Hematopoietic multipotent progenitor cell treated with erythropoietin and hydrocortisone succinate and interleukin-3 and kit ligand, for 15 days (in vitro differentiated cells): ENCODE measurements around the gene RNF225.
"Not testable (repeated sequence)": the region's sequence is repeated elsewhere in the genome, so short reads cannot be mapped to it uniquely, and the experiment has no call there.

Experiments used
- DNase-seq: peaks from one replicate; pipeline ENCODE4 v3.0.0-alpha.2; 2015; ENCODE audit warnings: low spot score

The RNF225 gene

DNA sequence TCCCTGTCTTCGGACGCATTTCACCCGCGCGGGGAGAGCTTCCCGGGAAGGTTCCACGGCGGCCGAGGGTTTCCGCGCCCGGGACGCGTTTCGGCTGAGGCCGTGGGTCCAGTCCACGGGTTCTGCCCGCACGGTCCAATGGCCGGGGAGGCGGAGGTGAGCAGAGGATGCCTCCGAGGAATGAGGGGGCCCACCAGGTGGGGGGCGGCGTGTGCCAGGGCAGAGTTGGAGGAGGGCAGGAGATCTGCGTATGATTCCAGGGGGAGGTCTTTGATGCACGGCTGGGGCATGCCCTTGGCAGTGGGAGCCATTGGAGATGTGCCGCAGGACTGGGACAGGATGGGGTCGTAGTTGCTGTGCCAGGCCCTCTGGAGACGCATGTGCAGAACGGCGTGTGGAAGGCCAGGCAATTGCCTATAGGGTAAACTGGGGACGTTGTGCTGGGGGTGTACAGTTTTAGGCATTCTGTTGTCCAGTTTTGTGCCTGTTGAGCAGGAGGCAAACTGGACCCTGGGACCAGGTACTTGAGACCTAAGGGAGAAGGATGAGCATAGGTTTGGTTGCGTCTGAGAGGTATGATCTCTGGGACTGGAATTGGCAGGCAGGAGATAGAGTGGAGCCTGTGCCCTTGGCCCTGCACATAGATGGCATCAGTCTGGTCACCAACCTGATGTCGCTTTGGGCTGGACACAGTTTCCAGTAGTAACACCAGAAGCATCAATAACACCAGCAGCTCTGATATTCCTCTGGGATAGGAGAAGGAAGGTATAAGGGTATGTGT, 13.7 kb downstream of the RNF225 start:
- DNase-seq = no peak

DNA sequence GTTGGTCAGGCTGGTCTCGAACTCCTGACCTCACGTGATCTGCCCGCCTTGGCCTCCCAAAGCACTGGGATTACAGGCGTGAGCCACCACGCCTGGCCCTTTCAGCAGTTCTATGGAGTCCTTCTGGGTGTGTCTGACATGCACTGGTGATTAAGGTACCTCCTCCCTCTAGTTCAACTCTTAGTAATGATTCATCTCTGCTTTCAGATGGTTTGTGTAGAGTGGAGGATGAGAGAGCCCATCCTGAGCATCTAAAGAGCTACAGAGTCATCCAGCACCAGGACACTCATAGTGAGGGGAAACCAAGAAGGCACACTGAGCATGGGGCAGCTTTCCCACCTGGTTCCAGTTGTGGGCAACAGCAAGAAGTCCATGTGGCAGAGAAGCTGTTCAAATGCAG, 21.1 kb downstream of the RNF225 start:
- no peak for DNase-seq

DNA sequence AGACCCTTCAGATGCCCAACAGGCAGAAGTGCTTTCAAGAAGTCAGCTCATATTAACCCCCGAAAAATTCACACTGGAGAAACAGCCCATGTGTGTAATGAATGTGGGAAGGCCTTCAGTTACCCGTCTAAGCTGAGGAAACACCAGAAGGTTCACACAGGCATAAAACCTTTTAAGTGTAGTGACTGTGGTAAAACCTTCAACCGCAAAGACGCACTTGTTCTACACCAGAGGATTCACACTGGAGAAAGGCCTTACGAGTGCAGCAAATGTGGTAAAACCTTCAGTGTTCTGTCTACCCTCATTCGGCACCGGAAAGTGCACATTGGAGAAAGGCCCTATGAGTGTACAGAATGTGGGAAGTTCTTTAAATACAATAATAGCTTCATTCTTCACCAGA, 21.6 kb downstream of the RNF225 start:
- DNase-seq = no peak

DNA sequence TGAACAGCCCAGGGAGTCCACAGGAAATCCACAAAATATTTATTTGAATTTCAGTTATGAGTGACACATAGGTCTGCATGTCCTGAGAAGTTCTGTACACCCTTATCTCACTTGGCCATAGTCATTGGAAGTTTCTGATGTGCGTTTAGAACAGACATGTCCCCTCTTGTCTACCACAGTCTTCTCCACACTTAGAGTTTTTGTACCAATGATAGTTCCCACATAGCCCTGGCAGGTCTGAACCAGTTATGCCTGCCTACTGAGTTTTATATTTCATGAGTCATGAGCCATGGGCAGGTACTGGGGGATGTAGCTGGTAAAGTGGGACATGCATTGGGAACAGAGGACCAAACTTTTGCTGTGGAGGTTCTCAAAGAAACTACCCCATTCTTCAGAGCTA, 33.2 kb downstream of the RNF225 start:
- no peak for DNase-seq

DNA sequence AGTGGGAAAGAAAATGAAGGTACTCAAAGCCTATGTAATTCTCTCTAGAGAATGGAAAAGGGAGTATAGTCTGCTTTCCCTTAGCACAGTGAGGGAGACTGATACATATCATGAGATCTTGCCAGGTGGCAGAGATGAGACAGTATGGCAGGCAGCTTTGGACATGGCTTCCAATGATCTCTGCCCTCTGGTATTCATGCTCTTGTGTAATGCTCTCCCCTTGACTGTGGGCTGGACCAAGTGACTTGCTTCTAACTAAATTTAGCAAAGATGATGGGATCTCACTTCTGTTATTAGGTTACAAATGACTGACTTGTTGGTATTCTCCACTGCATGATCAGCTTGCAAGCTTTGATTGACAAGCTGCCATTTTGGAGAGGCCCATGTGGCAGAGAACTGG, 34.3 kb downstream of the RNF225 start:
- no peak for DNase-seq

DNA sequence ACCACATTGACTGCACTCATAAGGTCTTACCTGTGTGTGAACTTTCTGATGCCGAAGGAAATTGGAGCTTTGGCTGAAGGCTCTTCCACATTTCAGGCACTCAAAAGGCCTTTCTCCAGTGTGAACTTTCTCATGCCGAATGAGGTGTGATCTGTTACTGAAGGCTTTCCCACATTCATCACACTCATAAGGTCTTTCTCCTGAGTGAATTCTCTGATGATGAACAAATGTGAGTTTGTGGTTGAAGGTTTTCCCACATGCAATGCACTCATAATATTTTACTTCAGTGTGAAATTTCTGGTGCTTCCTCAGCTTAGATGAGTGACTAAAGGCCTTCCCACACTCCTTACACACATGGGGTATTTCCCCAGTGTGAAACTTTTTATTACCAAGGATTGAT, 38.8 kb downstream of the RNF225 start:
- DNase-seq = no peak

DNA sequence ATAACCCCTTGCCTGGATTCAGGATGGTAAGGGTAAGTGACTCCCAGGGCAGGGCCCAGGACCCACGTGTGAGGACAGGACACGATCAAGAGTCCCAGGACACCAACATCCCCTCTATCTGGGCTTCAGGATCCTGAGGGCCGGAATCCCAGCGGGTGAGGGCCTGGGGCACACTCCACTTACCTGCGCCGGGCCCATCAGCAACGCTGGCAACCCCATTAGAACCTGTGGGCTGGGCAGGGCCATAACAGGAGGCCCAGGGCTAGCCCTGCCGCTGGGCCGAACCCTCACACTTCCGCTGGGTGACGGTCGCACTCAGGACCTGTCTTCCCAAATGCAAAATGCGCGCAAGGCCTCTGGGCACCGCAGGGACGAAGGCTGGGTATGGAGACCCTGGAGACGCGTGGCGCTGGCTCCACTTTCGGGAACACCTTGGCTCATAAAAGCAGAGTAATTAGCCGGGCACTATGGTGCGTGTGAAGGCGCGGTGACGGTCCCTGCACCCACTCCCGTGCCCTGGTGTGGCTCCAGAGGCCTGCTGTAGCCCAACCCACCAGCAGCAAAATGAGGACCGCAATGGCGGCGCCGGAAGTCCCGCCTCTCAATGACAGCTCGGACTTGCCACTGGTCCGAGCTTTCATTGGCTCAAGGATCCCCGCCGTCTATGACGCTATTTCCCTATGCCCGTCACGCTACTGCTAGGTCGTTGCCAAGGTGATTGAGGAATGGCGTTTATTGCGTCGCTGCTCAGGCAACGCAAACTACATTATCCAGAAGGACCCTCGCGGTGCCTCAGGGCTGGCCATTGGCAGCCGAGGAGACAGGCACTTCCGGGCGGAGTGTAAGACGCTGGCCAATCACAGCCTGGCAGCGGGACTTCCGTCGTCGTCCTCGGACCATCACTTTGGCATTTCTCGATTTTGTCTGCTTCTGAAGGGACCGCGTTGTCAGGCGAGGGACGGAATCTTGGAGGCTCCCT, 44.4 kb downstream of the RNF225 start, which contains the start of gene ZNF132:
Gene ZNF132 (minus strand): TSS at position 578 of the 979 bp plus-strand sequence. CDS start 332 bp downstream, at position 246.
- peak; percentile 92 for DNase-seq

DNA sequence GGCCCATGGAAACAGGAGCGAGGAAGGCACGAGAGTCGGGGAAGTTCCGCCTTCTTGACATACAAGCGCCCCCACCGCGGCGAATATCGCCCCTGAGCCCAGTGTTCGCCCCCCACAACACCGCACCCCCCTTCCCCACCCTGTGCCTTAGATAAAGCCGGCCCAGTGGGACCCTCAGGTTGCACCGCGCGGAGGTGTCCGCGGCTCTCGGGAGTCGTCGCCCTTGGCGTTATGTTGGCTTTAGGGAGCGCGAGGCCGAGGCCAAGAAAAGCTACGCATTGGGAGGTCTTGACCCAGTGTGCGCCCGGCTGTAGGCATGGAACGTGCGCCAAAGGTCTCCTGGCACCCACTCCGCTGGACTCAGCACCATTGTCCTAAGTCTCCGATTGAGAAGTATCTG, 45.1 kb downstream of the RNF225 start:
- no peak for DNase-seq

DNA sequence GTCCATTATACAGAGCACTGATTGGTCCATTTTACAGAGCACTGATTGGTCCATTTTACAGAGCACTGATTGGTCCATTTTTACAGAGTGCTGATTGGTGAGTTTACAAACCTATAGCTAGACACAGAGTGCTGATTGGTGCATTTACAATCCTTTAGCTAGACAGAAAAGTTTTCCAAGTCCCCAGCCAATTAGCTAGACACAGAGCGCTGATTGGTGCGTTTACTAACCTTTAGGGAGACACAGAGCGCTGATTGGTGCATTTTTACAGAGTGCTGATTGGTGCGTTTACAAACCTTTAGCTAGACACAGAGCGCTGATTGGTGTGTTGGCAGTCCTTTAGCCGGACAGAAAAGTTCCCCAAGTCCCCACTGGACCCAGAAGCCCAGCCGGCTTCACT, 47.5 kb downstream of the RNF225 start:
- not testable (repeated sequence) for DNase-seq
